Non-pigmented ciliary epithelial cell (primary cell): ENCODE results near the gene KRTAP12-4.
"Not testable (repeated sequence)": the region's sequence is repeated elsewhere in the genome, so short reads cannot be mapped to it uniquely, and the experiment has no call there.

Experiments
- DNase-seq: peaks from one replicate; pipeline ENCODE4 v3.0.0-alpha.2; 2010; ENCODE audit warnings: low read depth

The KRTAP12-4 gene

DNA sequence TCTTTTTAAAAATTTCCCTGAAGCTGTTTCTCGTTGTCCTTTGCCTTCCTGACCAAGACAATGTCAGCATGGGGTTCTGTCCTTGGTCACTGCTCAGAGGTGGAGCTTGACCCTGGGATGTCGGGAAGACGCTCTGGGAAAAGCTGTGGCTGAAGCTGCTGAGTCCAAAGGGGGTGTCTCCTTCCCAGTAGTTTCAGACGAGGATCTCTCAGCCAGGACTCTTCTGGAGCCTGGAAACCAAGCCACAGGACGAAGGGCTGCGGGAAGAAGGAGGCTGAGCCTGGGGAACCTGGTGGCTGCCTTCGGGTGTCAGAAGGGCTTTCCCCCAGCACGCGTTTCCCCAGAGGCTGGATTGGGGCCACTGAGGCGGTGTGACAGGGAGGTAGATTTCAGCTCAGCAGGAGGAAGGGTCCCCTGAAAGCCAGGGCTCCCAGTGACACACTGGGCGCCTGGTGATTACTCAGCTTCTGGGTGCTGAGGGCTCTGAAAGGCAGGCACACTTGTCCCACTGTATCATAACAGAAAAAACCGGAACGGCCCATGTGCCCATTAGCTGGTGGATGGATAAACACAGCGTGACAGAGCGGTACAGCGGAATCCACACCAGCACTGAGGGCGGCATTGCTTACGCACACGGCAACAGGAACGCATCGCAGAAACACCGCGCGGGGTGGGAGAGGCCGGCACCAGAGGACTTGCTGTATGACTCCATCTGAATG is 32.5 kb upstream of the KRTAP12-4 start:
- no peak for DNase-seq

DNA sequence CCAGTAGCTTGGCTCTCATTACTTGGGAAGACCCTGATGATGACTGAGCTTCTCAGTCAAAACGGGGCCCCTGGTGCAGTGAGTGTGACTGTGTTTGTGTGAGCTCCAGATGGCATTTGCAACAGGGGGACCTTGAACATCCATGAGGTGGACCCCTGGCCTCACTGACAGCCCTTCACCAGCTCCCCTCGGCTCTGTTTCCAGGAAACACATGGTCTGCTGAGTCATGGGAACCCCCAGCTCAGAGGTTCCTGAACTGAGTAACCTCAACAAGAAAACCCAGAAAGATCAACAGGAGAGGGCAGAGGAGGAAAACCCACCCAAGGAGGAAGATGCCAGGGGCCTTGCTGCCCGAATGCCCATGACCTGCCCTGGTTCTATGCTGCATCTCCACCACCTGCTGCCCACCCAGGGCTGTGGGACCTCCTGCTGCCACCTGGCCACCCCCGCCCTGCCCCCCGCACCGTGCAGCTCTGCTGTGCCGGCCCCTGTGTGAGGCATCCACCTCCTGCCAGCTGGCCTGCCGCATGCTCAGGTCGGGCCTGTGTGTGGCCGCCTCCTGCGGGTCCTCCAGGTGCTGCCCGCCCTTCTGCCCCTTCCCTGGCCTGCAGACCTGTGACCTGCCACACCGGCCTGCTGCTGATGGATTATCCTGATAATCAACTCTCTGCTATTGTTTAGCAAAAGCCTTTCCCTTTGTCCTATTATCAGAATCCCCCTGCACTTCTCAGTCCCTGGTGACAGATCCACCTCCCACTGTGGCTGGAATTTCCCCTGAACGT is 31.7 kb upstream of the KRTAP12-4 start:
- no peak for DNase-seq

DNA sequence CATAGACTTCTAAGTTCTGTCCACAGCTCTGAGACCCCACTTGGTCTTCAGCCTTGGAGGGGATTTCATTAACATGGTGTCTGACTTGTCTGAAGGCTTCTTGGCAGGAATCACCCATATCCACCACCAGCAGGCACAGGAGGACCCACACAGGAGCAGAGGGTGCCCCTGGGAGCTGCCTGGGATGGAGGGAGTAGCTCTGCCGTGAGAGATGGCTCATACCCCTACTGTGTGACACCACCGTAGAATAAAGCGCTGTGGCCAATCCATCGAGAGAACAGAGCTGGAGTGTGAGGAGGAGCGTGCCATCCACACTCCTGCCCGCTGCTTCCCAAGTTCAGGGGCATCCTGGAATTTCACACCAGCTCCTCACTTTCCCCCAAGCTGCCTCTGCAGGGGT is 30.6 kb upstream of the KRTAP12-4 start:
- DNase-seq = not testable (repeated sequence)

DNA sequence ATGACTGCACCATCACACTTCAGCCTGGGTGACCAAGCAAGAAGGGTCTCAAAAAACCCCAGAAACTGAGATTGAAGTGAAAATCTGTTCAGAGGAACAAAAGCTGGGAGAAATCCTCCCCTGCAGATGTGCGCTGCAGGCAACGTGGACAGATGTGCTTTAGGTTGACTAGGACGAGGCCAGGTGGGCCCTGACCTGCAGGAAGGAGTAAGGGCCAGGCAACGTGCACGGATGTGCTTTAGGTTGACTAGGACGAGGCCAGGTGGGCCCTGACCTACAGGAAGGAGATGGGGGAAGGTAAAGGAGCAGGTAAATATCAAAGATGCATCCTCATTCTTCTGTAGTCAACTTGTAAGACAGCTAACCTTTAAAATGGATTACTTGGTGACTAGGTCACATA is 30.0 kb upstream of the KRTAP12-4 start:
- DNase-seq = no peak

DNA sequence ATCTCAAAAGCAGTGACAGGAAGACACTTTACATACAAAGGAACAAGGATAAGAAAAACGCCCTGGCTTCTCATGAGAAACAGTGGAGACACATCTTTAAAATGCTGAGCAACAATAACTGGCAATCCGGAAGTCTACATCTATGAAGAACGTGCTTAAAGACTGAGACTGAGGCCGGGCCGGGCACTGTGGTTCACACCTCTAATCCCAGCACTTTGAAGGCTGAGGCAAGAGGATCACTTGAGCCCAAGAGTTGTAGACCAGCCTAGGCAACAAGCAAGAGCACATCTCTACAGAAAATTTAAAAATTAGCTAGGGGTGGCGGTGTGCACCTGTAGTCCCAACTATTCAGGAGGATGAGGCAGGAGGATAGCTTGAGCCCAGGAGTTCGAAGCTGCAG is 29.6 kb upstream of the KRTAP12-4 start:
- no peak for DNase-seq

DNA sequence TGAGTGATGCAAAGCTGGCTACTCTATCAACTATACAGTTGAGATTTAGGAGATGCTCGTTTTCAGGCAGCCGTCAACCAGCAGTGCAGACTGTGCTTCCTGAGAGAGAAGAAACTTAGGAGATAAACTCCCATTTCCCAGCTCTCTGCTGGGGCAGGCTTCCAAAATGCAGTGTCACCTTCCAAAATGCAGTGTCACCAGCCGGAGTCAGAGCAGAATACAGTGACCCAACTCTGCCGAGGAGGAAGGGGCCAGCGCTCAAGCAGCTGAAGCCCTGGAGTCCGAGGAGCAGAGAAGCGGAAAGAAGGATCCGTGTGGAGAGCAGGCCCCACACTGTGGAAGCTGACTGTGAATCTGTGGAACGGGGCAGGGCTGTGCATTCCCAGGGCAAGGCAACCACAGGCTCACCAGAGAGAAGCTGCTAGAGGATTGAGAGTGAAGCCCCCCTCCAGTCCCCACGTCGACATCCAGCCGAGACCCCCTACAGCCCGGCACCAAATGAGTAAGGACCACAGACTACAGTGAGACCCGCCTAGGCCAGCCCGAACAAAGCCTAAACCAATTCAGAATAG is 28.2 kb upstream of the KRTAP12-4 start:
- no peak for DNase-seq

DNA sequence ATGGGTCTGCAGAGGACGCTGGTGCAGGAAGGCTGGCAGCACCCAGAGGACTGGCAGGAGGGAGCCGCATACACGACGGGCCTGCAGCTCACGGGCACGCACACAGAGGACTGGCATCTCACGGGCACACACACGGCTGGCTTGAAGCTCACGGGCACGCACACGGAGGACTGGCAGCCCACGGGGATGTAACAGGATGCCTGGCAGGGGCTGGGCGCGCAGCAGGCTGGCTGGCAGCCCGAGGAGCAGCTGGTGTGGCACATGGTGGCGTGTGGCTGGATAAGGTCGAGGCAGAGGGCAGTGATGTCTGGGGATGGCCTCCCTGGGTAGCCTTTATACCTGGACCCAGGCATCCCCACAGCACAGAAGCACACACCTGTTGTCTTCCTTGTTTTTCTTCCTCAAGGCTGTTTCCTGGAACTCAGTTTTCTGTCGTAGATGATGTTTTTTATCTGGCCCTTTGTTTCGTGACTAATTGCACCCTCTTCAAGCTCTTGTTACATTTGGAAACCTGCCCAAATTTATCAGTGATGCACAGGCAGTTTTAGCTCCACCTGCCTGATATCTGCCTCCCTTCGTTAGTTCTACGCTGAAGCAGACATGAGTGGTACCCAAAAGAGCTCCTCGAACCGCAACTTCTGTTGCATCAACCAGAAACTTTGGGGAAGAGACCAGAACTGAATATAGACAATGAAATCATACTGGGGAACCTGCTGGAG is 27.6 kb upstream of the KRTAP12-4 start, which contains the start of gene KRTAP12-1:
KRTAP12-1 (minus strand) TSS at position 303 of the 719 bp plus-strand sequence; CDS start at position 263, 40 bp downstream.
- DNase-seq = no peak

DNA sequence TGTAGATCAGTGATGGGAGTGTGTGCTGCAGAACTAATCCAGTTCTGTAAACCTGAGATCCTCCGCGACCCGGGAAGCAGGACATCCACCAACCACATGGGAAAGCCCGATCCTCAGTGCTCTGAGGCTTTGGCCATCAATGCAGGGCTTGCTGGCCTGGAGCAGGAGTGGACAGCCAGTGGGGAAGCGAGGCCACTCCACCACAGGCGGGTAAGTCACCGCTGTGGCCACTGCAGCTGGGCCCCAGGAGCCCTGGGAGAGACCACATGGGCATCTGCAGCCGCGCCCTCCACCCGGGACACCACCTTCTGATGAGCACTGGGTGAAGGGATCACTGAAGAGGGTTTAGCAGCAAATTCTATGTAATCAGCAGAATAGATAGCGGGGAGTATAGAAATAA is 26.7 kb upstream of the KRTAP12-4 start:
- no peak for DNase-seq

DNA sequence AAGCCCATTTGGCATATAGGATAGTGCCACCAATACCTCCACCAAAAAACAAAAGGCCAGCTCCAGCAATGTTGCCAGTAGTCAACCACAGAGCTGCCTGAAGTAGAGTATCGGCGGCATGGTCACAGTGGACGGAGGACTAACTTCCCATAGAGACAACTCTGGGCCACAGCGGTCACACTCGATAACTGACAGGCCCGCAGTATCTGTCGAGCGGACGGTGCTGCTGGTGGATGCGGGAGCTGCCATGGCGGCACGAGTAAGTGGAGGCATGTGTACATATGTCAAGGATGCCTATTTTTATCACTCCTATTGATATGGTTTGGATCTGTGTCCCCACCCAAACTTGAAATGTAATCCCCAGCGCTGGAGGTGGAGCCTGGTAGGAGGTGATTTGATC is 23.4 kb upstream of the KRTAP12-4 start:
- DNase-seq = no peak

DNA sequence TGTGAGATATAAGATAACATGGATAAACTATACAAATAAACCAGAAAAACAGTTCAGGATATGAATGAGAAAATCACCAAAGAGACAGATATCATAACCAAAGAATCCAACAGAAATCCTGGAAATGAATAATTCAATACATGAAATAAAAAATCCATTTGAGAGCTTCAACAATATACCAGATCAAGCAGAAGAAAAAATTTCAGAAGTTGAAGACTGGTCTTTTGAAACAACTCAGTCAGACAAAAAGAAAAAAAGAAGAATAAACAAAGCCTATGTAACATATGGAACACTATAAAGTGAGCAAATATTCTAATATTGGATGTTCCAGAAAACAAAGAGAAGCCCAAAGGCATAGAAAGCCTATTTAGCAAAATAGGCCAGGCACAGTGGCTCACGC is 17.5 kb upstream of the KRTAP12-4 start:
- DNase-seq = no peak

DNA sequence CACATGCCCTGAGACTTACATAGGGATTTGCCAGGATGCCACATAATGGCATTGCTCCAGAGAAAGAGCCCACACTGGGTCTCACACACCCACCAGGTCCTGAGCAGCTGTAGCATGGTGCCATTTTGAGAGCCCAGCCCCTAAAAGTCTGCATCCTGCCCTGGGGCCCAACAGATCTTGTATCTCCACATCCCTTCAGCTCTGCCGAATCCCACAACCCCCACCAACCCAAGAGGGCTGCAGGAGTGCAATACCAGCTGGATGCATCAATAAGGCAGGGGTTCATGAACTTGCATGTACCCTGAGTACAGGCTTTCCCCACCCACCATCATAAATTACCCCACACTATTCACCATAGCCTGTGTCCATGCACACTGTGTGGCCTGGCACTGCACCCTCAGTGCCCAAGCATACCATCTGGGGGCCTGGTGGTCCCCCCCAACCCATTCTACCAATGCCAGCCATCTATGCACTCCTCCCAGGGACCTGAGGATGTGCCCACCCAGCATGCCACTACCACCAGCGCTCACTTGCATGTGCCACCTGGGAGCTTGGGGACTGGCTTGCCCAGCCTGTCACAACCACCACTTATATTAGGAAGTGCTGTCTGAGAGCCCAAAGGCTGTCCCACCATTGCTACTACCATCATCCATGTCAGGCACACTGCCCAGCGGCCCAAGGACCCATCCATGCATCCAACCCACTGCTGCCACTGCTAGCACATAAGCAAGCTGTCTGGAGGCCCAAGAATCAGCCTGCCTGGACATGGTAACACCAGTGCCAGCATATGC is 16.4 kb upstream of the KRTAP12-4 start:
- DNase-seq = no peak

DNA sequence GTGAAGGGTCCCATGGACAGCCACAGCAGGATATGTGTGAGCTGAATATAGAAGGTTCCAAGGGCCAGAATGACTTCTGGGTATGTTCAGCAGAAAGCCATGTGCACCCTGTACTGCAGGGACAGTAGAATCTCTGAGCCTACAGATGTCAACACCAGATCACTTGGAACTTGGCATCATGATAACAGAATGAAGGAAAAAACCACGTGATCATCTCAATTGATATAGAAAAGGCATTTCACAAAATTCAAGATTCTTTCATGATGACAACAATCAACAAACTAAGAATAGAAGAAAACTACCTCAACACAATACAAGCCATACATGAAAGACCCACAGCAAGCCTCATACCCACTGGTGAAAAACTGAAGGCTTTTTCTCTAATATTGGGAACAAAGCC is 13.2 kb upstream of the KRTAP12-4 start:
- no peak for DNase-seq

DNA sequence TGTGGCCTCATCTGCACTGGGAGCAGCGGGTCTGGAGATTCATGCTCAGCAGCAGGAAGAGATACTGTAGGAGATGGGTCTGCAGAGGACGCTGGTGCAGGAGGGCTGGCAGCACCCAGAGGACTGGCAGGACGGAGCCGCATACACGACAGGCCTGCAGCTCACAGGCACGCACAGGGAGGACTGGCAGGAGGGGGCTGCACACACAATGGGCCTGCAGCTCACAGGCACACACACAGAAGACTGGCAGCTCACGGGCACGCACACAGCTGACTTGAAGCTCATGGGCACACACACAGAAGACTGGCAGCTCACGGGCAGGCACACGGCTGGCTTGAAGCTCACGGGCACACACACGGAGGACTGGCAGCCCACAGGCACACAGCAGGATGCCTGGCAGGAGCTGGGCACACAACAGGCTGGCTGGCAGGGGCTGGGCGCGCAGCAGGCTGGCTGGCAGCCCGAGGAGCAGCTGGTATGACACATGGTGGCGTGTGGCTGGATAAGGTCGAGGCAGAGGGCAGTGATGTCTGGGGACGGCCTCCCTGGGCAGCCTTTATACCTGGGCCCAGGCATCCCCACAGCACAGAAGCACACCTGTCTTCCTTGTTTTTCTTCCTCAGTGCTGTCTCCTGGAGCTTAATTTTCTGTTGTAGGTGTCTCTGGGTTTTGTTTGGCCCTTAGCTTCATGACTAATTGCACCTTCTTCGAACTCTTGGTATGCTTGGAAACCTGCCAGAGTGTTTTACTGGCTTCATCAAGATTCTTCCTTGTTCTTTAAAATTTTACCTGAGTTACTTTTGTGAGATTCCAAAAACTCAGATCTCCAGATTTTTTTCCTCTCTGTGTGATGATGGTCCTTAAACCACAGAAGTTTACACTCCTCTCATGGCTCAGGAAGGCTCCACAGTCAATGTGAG is 12.2 kb upstream of the KRTAP12-4 start, which contains the start of gene KRTAP12-2:
KRTAP12-2 (minus strand) TSS at position 527 of the 920 bp plus-strand sequence; CDS start at position 486, 41 bp downstream.
- no peak for DNase-seq

DNA sequence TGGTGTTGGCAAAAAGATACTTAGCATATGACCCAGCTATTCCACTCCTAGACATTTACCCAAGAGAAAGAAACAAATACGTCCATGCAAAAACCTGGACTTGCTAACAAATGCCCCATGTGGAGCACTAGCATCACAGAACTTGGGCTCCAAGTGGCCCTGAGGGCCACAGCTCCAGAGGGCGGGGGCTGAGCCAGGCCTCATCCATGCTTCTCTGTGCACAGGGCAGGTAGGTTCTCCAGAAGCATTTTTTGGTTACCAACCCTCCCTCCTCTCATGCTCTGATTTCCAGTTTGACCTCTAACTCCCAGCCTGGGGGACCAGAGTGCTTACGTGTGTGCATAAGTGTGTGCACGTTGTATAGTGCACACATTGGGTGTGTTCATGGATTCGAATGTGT is 10.2 kb upstream of the KRTAP12-4 start:
- no peak for DNase-seq

DNA sequence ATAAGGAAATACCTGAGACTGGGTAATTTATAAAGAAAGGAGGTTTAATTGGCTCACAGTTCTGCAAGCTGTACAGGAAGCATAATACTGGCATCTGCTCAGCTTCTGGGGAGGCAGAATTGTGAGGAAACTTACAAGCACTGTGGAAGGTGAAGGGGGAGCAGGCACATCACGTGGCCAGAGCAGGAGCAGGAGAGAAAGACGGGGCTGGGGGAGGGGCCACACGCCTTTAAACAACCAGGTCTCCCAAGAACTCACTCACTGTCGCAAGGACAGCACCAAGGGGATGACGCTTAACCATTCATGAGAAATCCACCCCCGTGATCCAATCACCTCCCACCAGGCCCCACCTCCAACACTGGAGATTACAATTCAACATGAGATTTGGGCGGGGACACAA is 7.1 kb upstream of the KRTAP12-4 start:
- DNase-seq = not testable (repeated sequence)

DNA sequence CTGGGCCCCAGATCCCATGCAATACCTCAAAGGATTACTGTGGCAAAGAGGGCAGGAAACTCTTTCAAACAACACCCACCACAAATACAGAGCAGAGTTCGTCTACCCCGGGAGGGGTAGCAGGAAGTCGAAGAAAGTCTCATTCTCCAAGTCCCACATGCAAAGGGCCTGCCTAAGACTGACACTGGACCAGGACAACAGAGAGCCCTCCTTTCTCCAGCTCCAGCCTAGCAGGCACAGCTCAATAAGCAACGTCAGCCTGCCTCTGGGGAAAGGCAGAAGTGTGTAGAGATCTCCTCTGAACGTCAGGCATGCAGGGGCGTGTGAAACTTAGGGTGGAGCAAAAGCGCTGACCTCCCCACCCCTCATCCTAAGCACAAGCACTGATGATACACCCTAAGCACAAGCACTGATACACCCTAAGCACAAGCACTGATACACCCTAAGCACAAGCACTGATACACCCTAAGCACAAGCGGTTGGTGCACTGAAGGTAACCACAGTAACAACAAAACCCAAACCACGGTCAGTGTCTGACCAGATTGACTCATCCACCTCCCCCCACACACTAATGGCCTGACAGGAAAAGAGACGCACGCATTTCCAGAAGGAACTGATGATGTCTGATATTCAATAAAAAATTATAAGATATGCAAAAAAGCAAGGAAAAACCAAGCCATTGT is 4.6 kb upstream of the KRTAP12-4 start:
- no peak for DNase-seq

DNA sequence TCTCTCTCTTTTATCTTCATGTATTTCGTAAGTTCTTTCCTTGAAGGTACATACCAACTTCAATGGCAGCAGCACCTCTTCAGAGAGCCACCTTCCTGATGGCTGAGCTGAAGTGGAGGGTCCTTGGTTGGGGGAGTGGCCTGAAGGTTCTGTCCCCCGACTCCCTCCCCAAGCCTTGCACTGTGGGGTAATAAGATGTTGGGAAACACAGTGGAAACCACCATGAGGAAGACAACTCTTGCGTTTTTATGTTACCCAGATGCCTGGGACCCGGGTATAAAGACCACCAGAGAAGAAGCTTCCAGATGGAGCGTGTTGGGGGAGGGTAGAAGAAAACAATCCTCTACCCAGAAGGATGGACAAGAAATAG is 4.1 kb upstream of the KRTAP12-4 start:
- no peak for DNase-seq

DNA sequence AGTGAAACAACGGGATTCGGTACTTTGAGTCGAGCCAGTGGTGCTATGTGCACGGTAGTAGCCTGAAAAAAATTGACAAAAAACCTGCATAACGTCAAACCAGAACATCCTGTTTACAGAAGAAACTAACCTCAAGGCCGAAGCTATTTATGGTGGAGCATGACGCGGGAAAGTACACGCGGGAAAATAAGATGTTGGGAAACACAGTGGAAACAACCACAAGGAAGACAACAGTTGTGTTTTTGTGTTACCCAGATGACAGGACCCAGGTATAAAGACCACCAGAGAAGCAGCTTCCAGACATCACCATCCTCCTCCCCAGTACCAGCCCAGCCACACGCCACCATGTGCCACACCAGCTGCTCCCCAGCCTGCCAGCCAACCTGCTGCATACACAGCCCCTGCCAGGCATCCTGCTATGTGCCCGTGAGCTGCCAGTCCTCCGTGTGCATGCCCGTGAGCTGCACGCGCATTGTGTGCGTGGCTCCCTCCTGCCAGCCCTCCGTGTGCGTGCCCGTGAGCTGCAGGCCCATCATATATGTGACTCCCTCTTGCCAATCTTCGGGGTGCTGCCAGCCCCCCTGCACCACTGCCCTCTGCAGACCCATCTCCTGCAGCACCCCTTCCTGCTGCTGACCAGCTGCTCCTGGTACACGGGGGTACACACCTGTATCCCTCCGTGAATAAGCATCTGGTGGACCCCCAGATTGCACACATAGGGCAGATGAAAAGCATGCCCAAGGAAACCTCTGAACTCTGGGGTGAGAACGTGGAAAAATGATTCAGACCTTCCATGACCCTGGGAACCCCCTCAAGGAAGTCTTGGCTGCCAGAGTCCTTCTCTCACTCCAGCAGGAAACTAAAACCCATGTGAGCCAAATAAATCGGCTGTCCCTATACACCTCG is 3.4 kb upstream of the KRTAP12-4 start, which contains the start of gene KRTAP12-3:
KRTAP12-3 (plus strand) TSS at position 298 of the 906 bp plus-strand sequence; CDS start at position 346, 48 bp downstream.
- no peak for DNase-seq

DNA sequence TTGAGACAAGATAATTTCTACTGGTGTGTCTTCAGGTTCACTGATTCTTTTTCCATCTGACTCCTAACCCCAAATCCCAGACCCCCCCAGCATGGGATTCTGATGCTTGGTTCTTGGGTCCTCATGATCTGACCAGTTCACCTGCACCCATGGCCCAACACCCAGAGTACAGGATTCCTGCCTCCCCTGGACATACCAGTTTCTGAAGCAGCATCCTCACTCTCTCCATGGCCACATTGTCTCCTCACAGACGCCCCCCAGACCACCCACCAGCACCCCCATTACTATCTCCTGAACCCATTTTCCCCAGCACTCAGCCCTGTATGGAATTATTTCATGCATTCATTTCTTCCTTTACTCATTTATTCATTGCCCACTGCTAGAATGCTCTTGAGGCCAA is 2.4 kb upstream of the KRTAP12-4 start:
- DNase-seq = no peak
